ENCODE data around the gene TAF6L. TPM values are rescaled to one million over a fixed set of nuclear protein-coding genes. Genes with fewer than 3 reads are reported as not detected.
A peak's percentile ranks its signal among the peaks of the same experiment; 100 is the strongest.

Gene TAF6L
- total and polyA plus RNA-seq, 10 donors: 11.9 to 37.5 (median 22.4) TPM

GRCh38 chr11:62725646-62726045 is 45.5 kb upstream of the TAF6L start:
- Histone ChIP-seq H3K27me3 (replicated peaks in 1 of 7) (no peaks in the 10 kb centered on the region), H3K9me3 (no peaks in the 10 kb centered on the region), H3K4me3 (peak overlapping the region; percentile 73 to 99 (median 94)), H3K27ac (peak overlapping the region in 7 of 8 donors; percentile 78 to 98 (median 96)), H3K4me1 (peaks cover 26 to 80% (median 57%) of the 10 kb centered on the region in 6 donors), H3K36me3 (peaks cover 17 to 46% (median 34%) of the 10 kb centered on the region in 6 donors)
- TF ChIP-seq POLR2AphosphoS5 (IDR thresholded peaks at IDR 0.05): no peak
- TF ChIP-seq, protein P1, sequence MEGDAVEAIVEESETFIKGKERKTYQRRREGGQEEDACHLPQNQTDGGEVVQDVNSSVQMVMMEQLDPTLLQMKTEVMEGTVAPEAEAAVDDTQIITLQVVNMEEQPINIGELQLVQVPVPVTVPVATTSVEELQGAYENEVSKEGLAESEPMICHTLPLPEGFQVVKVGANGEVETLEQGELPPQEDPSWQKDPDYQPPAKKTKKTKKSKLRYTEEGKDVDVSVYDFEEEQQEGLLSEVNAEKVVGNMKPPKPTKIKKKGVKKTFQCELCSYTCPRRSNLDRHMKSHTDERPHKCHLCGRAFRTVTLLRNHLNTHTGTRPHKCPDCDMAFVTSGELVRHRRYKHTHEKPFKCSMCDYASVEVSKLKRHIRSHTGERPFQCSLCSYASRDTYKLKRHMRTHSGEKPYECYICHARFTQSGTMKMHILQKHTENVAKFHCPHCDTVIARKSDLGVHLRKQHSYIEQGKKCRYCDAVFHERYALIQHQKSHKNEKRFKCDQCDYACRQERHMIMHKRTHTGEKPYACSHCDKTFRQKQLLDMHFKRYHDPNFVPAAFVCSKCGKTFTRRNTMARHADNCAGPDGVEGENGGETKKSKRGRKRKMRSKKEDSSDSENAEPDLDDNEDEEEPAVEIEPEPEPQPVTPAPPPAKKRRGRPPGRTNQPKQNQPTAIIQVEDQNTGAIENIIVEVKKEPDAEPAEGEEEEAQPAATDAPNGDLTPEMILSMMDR (IDR thresholded peaks at IDR 0.05 in 8 of 11, conservative IDR thresholded peaks at IDR 0.05 in 3 of 11): no peak
- no peak for TF ChIP-seq POLR2A (IDR thresholded peaks at IDR 0.05)
- WGBS, 5 donors: 0 to 4% (median 1%) methylated on average over 7 of the region's 7 CpGs
- no peak for DNase-seq
- intact Hi-C loops (cut with DNase I; ENCODE audit: low total_unique reads): no loop called here

DNA sequence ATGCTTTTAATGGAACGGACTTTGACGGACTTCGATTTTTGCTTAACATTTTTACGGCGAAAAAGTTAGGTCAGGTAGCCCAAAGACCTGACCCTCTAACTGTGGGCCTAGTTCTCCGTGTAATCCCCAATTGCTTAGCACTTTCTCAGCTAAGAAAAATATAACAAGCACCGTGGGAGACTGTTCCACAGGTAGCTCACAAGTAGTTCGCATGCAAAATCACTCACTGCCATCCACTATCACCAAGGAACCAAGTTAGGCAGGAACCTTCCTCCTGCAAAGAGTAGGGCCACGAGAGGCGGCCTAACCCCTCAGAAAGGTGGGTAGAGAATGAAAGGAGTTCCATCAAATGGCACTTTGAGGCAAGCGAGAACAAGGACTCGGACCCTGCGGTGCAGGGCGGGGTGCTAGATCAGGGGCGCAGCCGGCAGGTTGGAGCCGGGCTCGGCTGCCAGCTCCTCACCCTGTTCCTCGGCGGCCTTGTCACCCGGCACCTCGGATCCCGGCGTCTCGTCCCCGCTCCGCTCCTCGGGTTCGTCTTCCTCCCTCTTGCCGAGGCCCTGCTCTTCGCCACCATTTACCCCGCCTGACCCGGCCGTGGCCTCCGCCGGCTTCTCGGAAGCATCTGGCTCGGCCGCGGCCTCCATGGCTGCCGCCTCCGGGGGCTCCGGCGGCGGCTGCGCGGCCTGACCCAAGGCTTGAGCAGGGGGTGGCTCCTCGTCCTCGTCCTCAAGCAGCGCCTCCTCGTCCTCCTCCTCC is 44.9 kb upstream of the TAF6L start:
- intact Hi-C loops (cut with DNase I; ENCODE audit: low total_unique reads): no loop called here
- H3K4me1 ChIP-seq: peaks cover 30 to 81% (median 64%) of the 10 kb centered on the region in 6 donors
- H3K9me3 ChIP-seq: no peaks in the 10 kb centered on the region
- TF ChIP-seq POLR2A (IDR thresholded peaks at IDR 0.05): no peak
- TF ChIP-seq, protein P1 (IDR thresholded peaks at IDR 0.05 in 8 of 11, conservative IDR thresholded peaks at IDR 0.05 in 3 of 11): no peak
- no peak for TF ChIP-seq POLR2AphosphoS5 (IDR thresholded peaks at IDR 0.05)
- 0 to 1% (median 0%) methylated on average over 44 to 51 of the region's 51 CpGs for WGBS, 5 donors
- DNase-seq: no peak
- H3K4me3 ChIP-seq: peak overlapping the region; percentile 73 to 99 (median 94)
- H3K36me3 ChIP-seq: peaks cover 15 to 46% (median 27%) of the 10 kb centered on the region in 6 donors
- H3K27ac ChIP-seq: peak overlapping the region; percentile 78 to 98 (median 96)
- no peaks in the 10 kb centered on the region for H3K27me3 ChIP-seq (replicated peaks in 1 of 7)

DNA sequence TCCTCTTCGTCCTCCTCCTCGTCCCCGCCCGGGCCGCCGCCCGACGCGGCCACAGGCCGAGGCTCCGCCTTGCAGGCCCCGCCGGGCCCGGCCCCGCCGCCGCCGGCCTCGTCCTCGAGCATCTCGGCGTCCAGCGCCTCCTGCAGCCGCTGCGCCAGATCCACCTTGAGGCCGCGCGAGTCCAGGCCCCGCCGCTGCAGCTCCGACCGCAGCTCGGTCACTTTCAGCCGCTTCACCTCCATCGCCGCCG is 44.4 kb upstream of the TAF6L start:
- H3K9me3 ChIP-seq: no peaks in the 10 kb centered on the region
- H3K36me3 ChIP-seq: peaks cover 10 to 46% (median 22%) of the 10 kb centered on the region in 6 donors
- peak; percentile 96 for DNase-seq
- H3K27me3 ChIP-seq (replicated peaks in 1 of 7): no peaks in the 10 kb centered on the region
- WGBS, 5 donors: 0 to 1% (median 1%) methylated on average over 9 to 37 of the region's 37 CpGs
- peak overlapping the region; percentile 78 to 98 (median 96) for H3K27ac ChIP-seq
- peaks cover 30 to 81% (median 65%) of the 10 kb centered on the region in 6 donors for H3K4me1 ChIP-seq
- TF ChIP-seq POLR2A (IDR thresholded peaks at IDR 0.05) (no peak), POLR2AphosphoS5 (IDR thresholded peaks at IDR 0.05) (no peak)
- TF ChIP-seq, protein P1 (IDR thresholded peaks at IDR 0.05 in 8 of 11, conservative IDR thresholded peaks at IDR 0.05 in 3 of 11): peak in 1 of 11 experiments; percentile 5
- H3K4me3 ChIP-seq: peak overlapping the region; percentile 73 to 99 (median 94)
- intact Hi-C loops (cut with DNase I; ENCODE audit: low total_unique reads): no loop called here

DNA sequence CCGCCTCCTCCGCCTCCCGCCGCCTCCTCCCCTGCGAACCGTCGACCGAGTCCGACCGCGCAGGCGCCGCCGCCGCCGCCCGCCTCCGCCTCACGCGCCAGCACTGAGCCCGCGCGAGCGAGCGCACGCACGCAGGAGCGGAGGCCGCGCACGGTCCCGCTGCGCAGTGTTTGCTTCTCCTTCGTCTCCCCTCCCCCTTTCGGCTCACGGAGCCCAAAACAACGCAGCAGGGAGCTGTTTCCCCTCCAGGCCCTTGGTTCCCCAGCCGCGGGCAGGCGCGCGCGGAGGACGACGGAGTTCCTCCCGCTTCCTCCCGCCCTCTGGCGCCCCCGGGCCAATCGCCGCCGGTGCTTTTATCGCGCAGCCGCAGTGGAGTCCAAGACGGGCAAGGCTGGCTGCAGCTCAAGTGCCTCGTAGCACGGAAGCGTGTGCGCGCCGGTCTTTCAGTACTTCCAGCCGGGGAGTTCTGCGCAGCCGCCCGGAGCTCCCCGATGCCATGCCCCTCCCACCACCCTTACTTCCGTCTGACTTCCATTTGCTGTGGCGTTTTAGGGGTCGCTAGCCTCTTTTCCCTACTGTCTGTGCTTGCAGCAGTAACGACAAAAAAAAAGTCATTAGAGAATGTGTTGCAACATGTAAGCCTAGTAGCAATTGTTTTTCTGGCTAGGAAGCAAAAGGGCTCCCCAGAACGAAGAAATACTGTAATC is 43.9 kb upstream of the TAF6L start, which contains the start of gene HNRNPUL2:
Gene HNRNPUL2, minus strand, starts transcription at position 293 of the 707 bp plus-strand sequence. CDS start 301 bp downstream, outside the sequence.
- DNase-seq: peak; percentile 100
- WGBS, 5 donors: 0 to 1% (median 0%) methylated on average over 33 to 72 of the region's 72 CpGs
- peak within 1 kb of the TSS; percentile 78 to 98 (median 96) for H3K27ac ChIP-seq
- no peaks in the 10 kb centered on the region for H3K27me3 ChIP-seq (replicated peaks in 1 of 7)
- no peaks in the 10 kb centered on the region for H3K9me3 ChIP-seq
- H3K4me1 ChIP-seq: peaks cover 30 to 81% (median 66%) of the 10 kb centered on the region in 6 donors
- TF ChIP-seq, protein P1 (IDR thresholded peaks at IDR 0.05 in 8 of 11, conservative IDR thresholded peaks at IDR 0.05 in 3 of 11): peak in 4 of 11 experiments; percentile 11 to 30 (median 20)
- TF ChIP-seq POLR2AphosphoS5 (IDR thresholded peaks at IDR 0.05) (peak; percentile 99), POLR2A (IDR thresholded peaks at IDR 0.05) (peak in 1 of 3 donors; percentile 89)
- peak within 1 kb of the TSS; percentile 73 to 99 (median 94) for H3K4me3 ChIP-seq
- intact Hi-C loops (cut with DNase I; ENCODE audit: low total_unique reads): no loop called here
- H3K36me3 ChIP-seq: peaks cover 6 to 46% (median 19%) of the 10 kb centered on the region in 6 donors

Data from spleen (tissue), 11 donors.